IMR-90 (cell line): ENCODE data around the gene HNRNPAB. TPM values are rescaled to one million over a fixed set of nuclear protein-coding genes. Genes with fewer than 3 reads are reported as not detected.

ENCODE experiments used
- ATAC-seq: fragments of 200-7000 bp; cut with Tn5 transposase; 2 replicates; pipeline ENCODE4 v1.9.1; 2020; ENCODE audit warnings: low read depth, mild to moderate bottlenecking, moderate library complexity
- BruUV-seq: library from RNA; stranded (reverse); fragments of 400-500 nt; replicated peaks from 2 replicates; lab custom pipeline; 2021; lab: Mats Ljungman, UMichigan
- CTCF ChIA-PET: fragments of 300-600 bp; formaldehyde crosslinking; extraction: SDS; loops from one replicate; lab custom pipeline; 2021; ENCODE audit warnings: antibody characterized with exemption; lab: Yijun Ruan, JAX
- POLR2A ChIA-PET: fragments of 300-600 bp; sonication (Branson Sonifier 250); formaldehyde crosslinking; loops from one replicate; lab custom pipeline; 2022; ENCODE audit warnings: antibody characterized with exemption; ENCODE audit not compliant: unreplicated experiment; lab: Charles Lee
- DNase-seq: peaks from one replicate; pipeline ENCODE4 v3.0.0; 2013
- H2AFZ ChIP-seq: replicated peaks from 2 replicates; pipeline ENCODE3; 2013; ENCODE audit warnings: low read length, mild to moderate bottlenecking; ENCODE audit not compliant: poor library complexity
- H2AK5ac ChIP-seq: 2 replicates; pipeline ENCODE4 v1.6.1; 2013; ENCODE audit warnings: low read depth, low read length, inconsistent platforms
- H2AK9ac ChIP-seq: replicated peaks from 2 replicates; pipeline ENCODE3; 2013; ENCODE audit warnings: mild to moderate bottlenecking, low read depth, low read length, moderate library complexity; ENCODE audit not compliant: poor library complexity
- H2BK120ac ChIP-seq: 2 replicates; pipeline ENCODE4 v1.6.1; 2013; ENCODE audit warnings: low read depth, low read length, inconsistent platforms
- H2BK15ac ChIP-seq: 3 replicates; pipeline ENCODE4 v1.6.1; 2013; ENCODE audit warnings: low read depth, low read length, inconsistent platforms
- H2BK20ac ChIP-seq: 2 replicates; pipeline ENCODE4 v1.6.1; 2013; ENCODE audit warnings: low read depth, mild to moderate bottlenecking, inconsistent platforms, low read length, moderate library complexity
- H2BK5ac ChIP-seq: 2 replicates; pipeline ENCODE4 v1.6.1; 2013; ENCODE audit warnings: mild to moderate bottlenecking, low read depth, low read length, inconsistent platforms; ENCODE audit not compliant: poor library complexity, severe bottlenecking
- H3K14ac ChIP-seq: replicated peaks from 2 replicates; pipeline ENCODE4 v1.6.1; 2013; ENCODE audit warnings: low read depth, low read length, inconsistent platforms
- H3K18ac ChIP-seq: 2 replicates; pipeline ENCODE4 v1.6.1; 2013; ENCODE audit warnings: low read depth, low read length, control low read depth
- H3K23ac ChIP-seq: 2 replicates; pipeline ENCODE4 v1.6.1; 2013; ENCODE audit warnings: low read depth, low read length, inconsistent platforms
- H3K27ac ChIP-seq: 2 replicates; pipeline ENCODE4 v1.5.1; 2013; ENCODE audit warnings: mild to moderate bottlenecking, control low read depth, low read length; ENCODE audit not compliant: insufficient read depth
- H3K27me3 ChIP-seq: 2 replicates; pipeline ENCODE4 v1.6.1; 2013; ENCODE audit warnings: low read length; ENCODE audit not compliant: control insufficient read depth, insufficient read depth
- H3K36me3 ChIP-seq: 2 replicates; pipeline ENCODE4 v1.6.1; 2013; ENCODE audit warnings: low read length, mixed read lengths; ENCODE audit not compliant: control insufficient read depth, insufficient read depth
- H3K4ac ChIP-seq: 2 replicates; pipeline ENCODE4 v1.6.1; 2013; ENCODE audit warnings: low read depth, low read length, inconsistent platforms
- H3K4me1 ChIP-seq: 2 replicates; pipeline ENCODE4 v1.6.1; 2013; ENCODE audit warnings: low read length, mixed read lengths; ENCODE audit not compliant: control insufficient read depth, insufficient read depth
- H3K4me2 ChIP-seq: 2 replicates; pipeline ENCODE4 v1.6.1; 2013; ENCODE audit warnings: low read depth, mild to moderate bottlenecking, control low read depth, low read length, moderate library complexity
- H3K4me3 ChIP-seq: 2 replicates; pipeline ENCODE4 v1.5.1; 2013; ENCODE audit warnings: low read depth, mild to moderate bottlenecking, control low read depth, low read length, moderate library complexity; ENCODE audit not compliant: insufficient read depth
- H3K56ac ChIP-seq: 2 replicates; pipeline ENCODE4 v1.6.1; 2013; ENCODE audit warnings: low read length, inconsistent platforms; ENCODE audit not compliant: insufficient read depth; ENCODE audit errors: extremely low read depth
- H3K79me1 ChIP-seq, 2 experiments: 2 replicates each; pipeline ENCODE4 v1.6.1; 2013; ENCODE audit warnings: low read length in 2 of 2, inconsistent platforms in 1 of 2, low read depth in 1 of 2
- H3K9ac ChIP-seq: 2 replicates; pipeline ENCODE4 v1.6.1; 2013; ENCODE audit warnings: low read depth, low read length, control low read depth
- H3K9me1 ChIP-seq: 2 replicates; pipeline ENCODE4 v1.6.1; 2013; ENCODE audit warnings: low read length, inconsistent platforms; ENCODE audit not compliant: insufficient read depth
- H3K9me3 ChIP-seq: 2 replicates; pipeline ENCODE4 v1.6.1; 2013; ENCODE audit warnings: low read length; ENCODE audit not compliant: control insufficient read depth, insufficient read depth
- H4K20me1 ChIP-seq: 2 replicates; pipeline ENCODE4 v1.6.1; 2013; ENCODE audit warnings: low read length, inconsistent platforms; ENCODE audit not compliant: insufficient read depth
- H4K5ac ChIP-seq: 2 replicates; pipeline ENCODE4 v1.6.1; 2013; ENCODE audit warnings: mild to moderate bottlenecking, low read depth, low read length, control low read depth
- H4K8ac ChIP-seq, 2 experiments: 2 replicates each; pipeline ENCODE4 v1.6.1; 2013; ENCODE audit warnings: low read depth in 2 of 2, low read length in 2 of 2, control low read depth in 1 of 2, inconsistent platforms in 1 of 2
- H4K91ac ChIP-seq: 2 replicates; pipeline ENCODE4 v1.6.1; 2013; ENCODE audit warnings: low read depth, low read length, inconsistent platforms; ENCODE audit not compliant: insufficient read depth
- CEBPB ChIP-seq: IDR thresholded peaks from 2 replicates; pipeline ENCODE4 v1.6.1; 2012; ENCODE audit warnings: low read depth, low read length, improper control_type of control experiment
- CHD1 ChIP-seq: IDR thresholded peaks from 2 replicates; pipeline ENCODE4 v1.6.1; 2012; ENCODE audit warnings: low read depth, low read length, improper control_type of control experiment
- ELK1 ChIP-seq: fragments of 150-350 bp; IDR thresholded peaks from 2 replicates; pipeline ENCODE4 v1.6.1; 2016; ENCODE audit warnings: low read depth, mild to moderate bottlenecking, low read length, moderate library complexity, borderline replicate concordance
- MAFK ChIP-seq: IDR thresholded peaks from 2 replicates; pipeline ENCODE4 v1.6.1; 2012; ENCODE audit warnings: low read depth, low read length, improper control_type of control experiment
- MAZ ChIP-seq: IDR thresholded peaks from 2 replicates; pipeline ENCODE4 v1.6.1; 2012; ENCODE audit warnings: low read depth, mild to moderate bottlenecking, low read length, improper control_type of control experiment, moderate library complexity, borderline replicate concordance
- MXI1 ChIP-seq: IDR thresholded peaks from 2 replicates; pipeline ENCODE4 v1.6.1; 2012; ENCODE audit warnings: low read depth, mild to moderate bottlenecking, low read length, moderate library complexity, borderline replicate concordance
- POLR2A ChIP-seq: IDR thresholded peaks from 2 replicates; pipeline ENCODE4 v1.6.1; 2012; ENCODE audit warnings: mild to moderate bottlenecking, low read depth, low read length
- RCOR1 ChIP-seq: IDR thresholded peaks from 2 replicates; pipeline ENCODE4 v1.6.1; 2012; ENCODE audit warnings: mild to moderate bottlenecking, low read length, improper control_type of control experiment; ENCODE audit not compliant: insufficient replicate concordance
- SMC3 ChIP-seq: fragments of 150-350 bp; IDR thresholded peaks from 2 replicates; pipeline ENCODE4 v1.6.1; 2016; ENCODE audit warnings: low read depth, mild to moderate bottlenecking, antibody characterized with exemption, low read length, moderate library complexity
- WGBS, 2 experiments: methylation state at CpG; one replicate each; pipeline versions ENCODE4 v1.1.5 to v1.1.7; 2013; ENCODE audit warnings: missing lambda C conversion rate in 2 of 2; ENCODE audit not compliant: insufficient read length in 1 of 2; ENCODE audit errors: extremely low coverage in 2 of 2; 5-methylcytosine and 5-hydroxymethylcytosine counted together
- dilution Hi-C: fragments of 300-500 bp; cut with HindIII; formaldehyde crosslinking; loops from one replicate; pipeline ENCODE4 v1.14.3; 2018; ENCODE audit warnings: low sequenced_read_pairs; ENCODE audit not compliant: unreplicated experiment
- in situ Hi-C: fragments of 300-500 bp; cut with MboI; formaldehyde crosslinking; loops from 3 replicates; pipeline ENCODE4 v1.14.3; 2019; ENCODE audit warnings: low sequenced_read_pairs, inconsistent platforms, mixed read lengths
- intact Hi-C: fragments of 100-400 bp; cut with micrococcal nuclease; formaldehyde crosslinking; loops from 2 replicates; pipeline ENCODE4 v1.10.0; 2022
- polyA plus RNA-seq, 3 experiments: library from polyadenylated mRNA; depleted of rRNA; stranded (reverse); fragments of >200 nt; gene quantifications; 2 replicates each; pipeline ENCODE4 v1.2.3, GENCODE V29; 2012; ENCODE audit warnings: low replicate concordance in 1 of 3
- total RNA-seq: library from RNA; depleted of rRNA; stranded (reverse); fragments of >200 nt; gene quantifications from 2 replicates; pipeline ENCODE4 v1.2.3, GENCODE V29; 2012

HNRNPAB gene
- total and polyA plus RNA-seq, 2 of the 4 experiments (the other 2 are of a cell fraction): 32.1 to 128 TPM

GRCh38 chr5:178165581-178165980 lies 38.8 kb upstream of the HNRNPAB start:
- H2AK5ac ChIP-seq: no peak overlapping the region
- no peak overlapping the region for H3K4me3 ChIP-seq
- H3K9ac ChIP-seq: no peak overlapping the region
- POLR2A ChIA-PET: no interaction called here
- no peak overlapping the region for H3K14ac ChIP-seq
- H2BK120ac ChIP-seq: no peak overlapping the region
- H3K9me3 ChIP-seq: no peaks in the 10 kb centered on the region
- H3K4me2 ChIP-seq: no peak overlapping the region
- no peak overlapping the region for H4K91ac ChIP-seq
- no peak overlapping the region for H2BK20ac ChIP-seq
- DNase-seq (no peak), ATAC-seq (no peak)
- BruUV-seq: no TSS peak
- no peaks in the 10 kb centered on the region for H3K36me3 ChIP-seq
- no peak overlapping the region for H4K8ac ChIP-seq
- no peak overlapping the region for H3K56ac ChIP-seq
- intact Hi-C loops (loop anchor here (10.0 kb wide), 1 partner anchor 561 kb away; the partner anchor contains the start of gene B4GALT7), in situ Hi-C loops (loop anchor here (25.0 kb wide), 1 partner anchor 228 kb away; no protein-coding TSS in a partner anchor), dilution Hi-C loops (no loop called here)
- no peak overlapping the region for H3K27ac ChIP-seq
- no peaks in the 10 kb centered on the region for H3K4me1 ChIP-seq
- no peaks in the 10 kb centered on the region for H4K20me1 ChIP-seq
- H3K79me1 ChIP-seq: no peaks in the 10 kb centered on the region
- H2BK15ac ChIP-seq: no peak overlapping the region
- no peak overlapping the region for H3K4ac ChIP-seq
- TF ChIP-seq SMC3 (no peak), RCOR1 (no peak), POLR2A (no peak), CHD1 (no peak), MXI1 (no peak), ELK1 (no peak), CEBPB (no peak), MAZ (no peak), MAFK (no peak)
- 22% methylated on average over 12 of the region's 38 CpGs; no CpG with 5 or more reads in 1 of the 2 experiments for WGBS, 2 experiments
- no peak overlapping the region for H2AK9ac ChIP-seq
- H3K9me1 ChIP-seq: no peaks in the 10 kb centered on the region
- peak overlapping the region; percentile 58 for H2AFZ ChIP-seq
- H3K23ac ChIP-seq: no peak overlapping the region
- no peak overlapping the region for H3K18ac ChIP-seq
- CTCF ChIA-PET: no interaction called here
- no peak overlapping the region for H2BK5ac ChIP-seq
- H3K27me3 ChIP-seq: peaks cover 35% of the 10 kb centered on the region
- H4K5ac ChIP-seq: no peak overlapping the region
